Measurements from ENCODE around the gene RTN4RL1. TPM values are rescaled to one million over a fixed set of nuclear protein-coding genes. Genes with fewer than 3 reads are reported as not detected.

RTN4RL1 gene
- total RNA-seq, 2 donors from 2014 or later, result 0.32 to 0.37 TPM

- Histone ChIP-seq H3K36me3 (no peaks in the 10 kb centered on the region), H3K27ac (peak overlapping the region; percentile 67), H3K4me3 (peak overlapping the region; percentile 59), H3K4me1 (peaks cover 13% of the 10 kb centered on the region), H3K9ac (ENCODE audit: low read depth in 2 of 2, low read length in 2 of 2) (peak overlapping the region; percentile 40 to 73), H3K27me3 (peaks cover 32% of the 10 kb centered on the region), H3K9me3 (no peaks in the 10 kb centered on the region)
- intact Hi-C loops (cut with DNase I), result loop anchor here (5.0 to 10.0 kb wide), 2 partner anchors 113 to 216 kb away; no protein-coding TSS in a partner anchor
- TF ChIP-seq CTCF (IDR thresholded peaks at IDR 0.05), result peak; percentile 80
- peak; percentile 86 for DNase-seq
Measured at GRCh38 chr17:2058586-2059546, 33.7 kb upstream of the RTN4RL1 start.

GRCh38 chr17:2057760-2058585, 32.8 kb upstream of the RTN4RL1 start:
- no peaks in the 10 kb centered on the region for H3K36me3 ChIP-seq
- peak overlapping the region; percentile 40 to 73 for H3K9ac ChIP-seq (ENCODE audit: low read depth in 2 of 2, low read length in 2 of 2)
- TF ChIP-seq CTCF (IDR thresholded peaks at IDR 0.05), result no peak
- H3K27ac ChIP-seq, result peak overlapping the region; percentile 50
- H3K9me3 ChIP-seq, result no peaks in the 10 kb centered on the region
- peaks cover 13% of the 10 kb centered on the region for H3K4me1 ChIP-seq
- intact Hi-C loops (cut with DNase I), result loop anchor here (5.0 to 10.0 kb wide), 2 partner anchors 114 to 217 kb away; no protein-coding TSS in a partner anchor
- H3K4me3 ChIP-seq, result peak overlapping the region; percentile 59
- DNase-seq, result no peak
- H3K27me3 ChIP-seq, result peaks cover 35% of the 10 kb centered on the region

GRCh38 chr17:2057175-2057759, 32.1 kb upstream of the RTN4RL1 start:
- H3K9me3 ChIP-seq, result no peaks in the 10 kb centered on the region
- H3K4me3 ChIP-seq, result peak overlapping the region; percentile 59
- H3K4me1 ChIP-seq, result peaks cover 13% of the 10 kb centered on the region
- H3K27ac ChIP-seq, result peak overlapping the region; percentile 50
- H3K9ac ChIP-seq (ENCODE audit: low read depth in 2 of 2, low read length in 2 of 2), result peak overlapping the region in 1 of 2 donors; percentile 76
- no peak for TF ChIP-seq CTCF (IDR thresholded peaks at IDR 0.05)
- intact Hi-C loops (cut with DNase I), result loop anchor here (5.0 to 10.0 kb wide), 2 partner anchors 115 to 218 kb away; no protein-coding TSS in a partner anchor
- no peak for DNase-seq
- H3K27me3 ChIP-seq, result peaks cover 35% of the 10 kb centered on the region
- no peaks in the 10 kb centered on the region for H3K36me3 ChIP-seq

- H3K27ac ChIP-seq, result peak overlapping the region; percentile 71
- TF ChIP-seq CTCF (IDR thresholded peaks at IDR 0.05), result no peak
- peak overlapping the region; percentile 59 for H3K4me3 ChIP-seq
- H3K36me3 ChIP-seq, result no peaks in the 10 kb centered on the region
- no peaks in the 10 kb centered on the region for H3K9me3 ChIP-seq
- peak overlapping the region; percentile 63 to 76 for H3K9ac ChIP-seq (ENCODE audit: low read depth in 2 of 2, low read length in 2 of 2)
- intact Hi-C loops (cut with DNase I), result loop anchor here (5.0 to 10.0 kb wide), 2 partner anchors 116 to 218 kb away; no protein-coding TSS in a partner anchor
- peaks cover 41% of the 10 kb centered on the region for H3K27me3 ChIP-seq
- DNase-seq, result no peak
- peaks cover 13% of the 10 kb centered on the region for H3K4me1 ChIP-seq
Measured at GRCh38 chr17:2056206-2057174, 31.4 kb upstream of the RTN4RL1 start.

All from colonic mucosa (tissue), 4 donors.